HG03575 (cell line): ENCODE measurements around the gene ITPK1.

Source experiments
- ATAC-seq: cut with Tn5 transposase; IDR thresholded peaks from one replicate; pipeline ENCODE4 v1.9.1; 2021; ENCODE audit not compliant: unreplicated experiment, insufficient number of reproducible peaks, low FRiP score; ENCODE audit errors: extremely low read depth

The ITPK1 gene

DNA sequence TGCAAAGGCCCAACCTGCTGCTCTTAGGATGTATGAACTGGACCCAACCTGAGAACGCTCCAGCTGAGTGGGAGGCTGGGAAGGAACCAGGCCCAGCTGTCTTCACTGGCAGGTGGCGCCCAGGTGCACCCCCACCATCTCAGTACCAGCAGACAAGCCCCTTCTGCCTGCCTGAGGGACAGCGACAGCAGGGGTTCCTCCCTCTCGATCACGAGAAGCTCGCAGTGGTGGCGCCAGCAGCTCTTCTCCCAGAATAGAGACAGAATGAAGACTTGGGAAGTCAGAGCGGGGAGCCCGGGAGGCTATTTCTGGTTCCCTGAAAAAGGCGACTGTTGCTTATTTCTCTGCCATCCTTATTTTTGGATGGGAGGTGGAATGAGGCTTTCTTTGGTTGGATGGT lies 146.3 kb downstream of the ITPK1 start:
- no peak for ATAC-seq

DNA sequence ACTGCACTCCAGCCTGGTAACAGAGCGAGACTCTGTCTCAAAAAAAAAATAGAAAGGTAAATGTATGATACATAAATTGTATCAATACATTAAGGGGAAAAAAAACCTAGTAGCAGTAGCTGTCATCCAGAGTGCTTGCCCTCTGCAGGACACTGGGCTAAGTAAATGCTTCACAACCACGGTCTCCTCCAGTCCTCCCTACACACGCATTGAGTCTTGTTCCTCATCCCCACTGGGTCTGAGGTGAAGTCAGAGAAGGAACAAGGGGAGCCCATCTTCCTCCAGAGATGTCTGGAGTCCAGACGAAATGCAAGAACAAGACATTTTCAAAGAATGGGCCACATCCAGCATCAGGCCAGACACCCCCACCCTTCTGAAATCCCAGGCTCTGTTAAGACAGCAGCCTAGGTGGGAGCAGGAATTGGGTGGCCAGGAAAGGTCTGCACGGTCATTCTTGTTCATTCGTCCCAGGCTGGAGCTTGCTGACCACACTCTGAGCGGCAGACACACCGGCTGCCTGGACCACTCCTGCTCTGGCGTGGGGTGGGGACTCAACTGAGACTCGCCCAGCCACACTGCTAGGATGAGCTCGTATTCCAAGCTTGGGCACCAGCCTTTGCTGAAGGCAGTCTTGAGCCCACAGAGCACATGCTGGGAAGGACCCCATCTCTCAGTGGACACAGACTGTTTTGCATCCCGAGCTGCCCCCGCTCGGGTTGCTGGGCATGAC lies 147.3 kb downstream of the ITPK1 start:
- no peak for ATAC-seq

DNA sequence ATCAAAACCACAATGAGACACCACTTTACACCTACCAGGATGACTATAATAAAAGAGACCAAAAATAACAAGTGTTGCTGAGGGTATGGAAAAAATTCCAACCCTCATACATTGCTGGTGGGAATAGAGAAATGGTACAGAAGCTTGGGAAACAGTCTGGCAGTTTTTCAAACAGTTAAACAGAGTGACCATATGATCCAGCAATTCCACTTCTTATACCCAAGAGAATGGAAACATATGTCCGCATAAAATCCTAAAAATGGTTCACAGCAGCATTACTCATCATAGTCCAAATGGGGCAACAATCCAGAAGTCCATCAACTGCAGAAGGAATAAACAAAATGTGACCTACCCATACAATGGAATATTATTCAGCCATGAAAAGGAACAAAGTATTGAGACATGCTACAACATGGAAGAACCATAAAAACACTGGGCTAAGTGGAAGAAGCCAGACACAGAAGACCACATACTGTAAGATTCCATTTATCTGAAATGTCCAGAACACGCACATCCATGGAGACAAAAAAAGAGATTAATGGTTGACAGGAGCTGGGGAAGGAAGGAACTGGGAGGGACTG lies 148.3 kb downstream of the ITPK1 start:
- no peak for ATAC-seq

DNA sequence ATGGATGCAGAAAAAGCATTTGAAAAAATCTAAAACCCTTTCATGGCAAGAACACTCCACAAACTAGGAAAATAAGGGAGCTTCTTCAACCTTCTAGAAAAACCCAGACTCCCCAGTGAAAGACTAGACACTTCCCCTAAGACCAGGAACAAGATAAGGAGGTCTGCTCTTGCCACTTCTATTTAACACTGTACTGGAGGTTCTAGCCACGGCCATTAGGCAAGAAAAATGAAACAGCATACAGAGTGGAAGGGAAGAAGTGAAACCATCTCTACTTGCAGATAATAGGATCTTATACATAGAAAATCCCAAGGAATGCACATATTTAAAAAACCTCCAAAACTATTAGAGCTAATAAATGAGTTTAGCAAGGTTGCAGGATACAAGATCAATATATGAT lies 150.4 kb downstream of the ITPK1 start:
- ATAC-seq, result no peak

DNA sequence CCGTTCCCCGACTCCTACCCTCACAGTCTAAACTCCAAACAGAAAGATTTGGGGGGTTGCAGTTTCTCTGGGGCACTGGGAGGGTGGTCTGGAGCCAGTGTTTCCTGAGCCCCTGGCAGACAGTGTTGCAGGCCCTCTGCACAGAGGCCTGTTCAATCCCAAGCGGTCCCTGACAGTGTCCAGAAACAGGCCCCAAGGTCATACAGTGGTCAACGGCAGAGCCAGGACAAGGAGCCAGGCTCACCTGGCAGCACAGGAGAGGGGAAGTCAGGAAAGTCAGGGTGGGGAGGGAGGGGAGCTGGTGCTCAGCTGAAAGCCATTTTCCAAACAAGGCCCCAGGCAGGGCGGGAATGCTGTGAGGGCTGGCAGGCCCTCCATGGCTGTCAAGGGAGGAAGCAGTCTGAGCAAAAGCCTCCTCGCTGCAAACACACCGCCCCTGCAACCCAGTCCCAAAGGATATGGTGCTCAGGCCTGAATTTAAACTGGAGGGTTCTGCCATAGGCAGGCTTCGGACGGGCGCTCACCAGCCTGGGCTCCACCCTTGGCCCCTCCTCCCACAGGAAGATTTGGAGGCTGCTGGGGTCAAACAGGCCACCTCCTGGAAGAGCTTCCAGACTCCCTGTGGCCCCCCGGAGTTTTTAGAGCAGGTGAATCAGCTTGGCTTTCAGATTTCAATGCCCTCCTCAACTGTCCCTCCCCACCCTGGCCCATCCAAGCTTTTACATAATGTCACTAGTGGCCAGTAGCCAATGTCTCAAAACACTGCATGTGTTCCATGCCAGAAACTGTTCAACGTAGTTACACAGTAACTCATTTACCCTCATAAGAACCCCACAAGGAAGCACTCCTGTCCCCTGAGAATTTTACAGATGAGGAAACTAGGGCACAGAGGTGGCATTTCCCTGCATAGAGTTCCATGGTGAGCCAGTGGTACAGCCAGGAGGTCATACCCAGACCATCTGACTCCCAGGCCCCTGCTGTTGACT lies 151.3 kb downstream of the ITPK1 start:
- ATAC-seq, result no peak

DNA sequence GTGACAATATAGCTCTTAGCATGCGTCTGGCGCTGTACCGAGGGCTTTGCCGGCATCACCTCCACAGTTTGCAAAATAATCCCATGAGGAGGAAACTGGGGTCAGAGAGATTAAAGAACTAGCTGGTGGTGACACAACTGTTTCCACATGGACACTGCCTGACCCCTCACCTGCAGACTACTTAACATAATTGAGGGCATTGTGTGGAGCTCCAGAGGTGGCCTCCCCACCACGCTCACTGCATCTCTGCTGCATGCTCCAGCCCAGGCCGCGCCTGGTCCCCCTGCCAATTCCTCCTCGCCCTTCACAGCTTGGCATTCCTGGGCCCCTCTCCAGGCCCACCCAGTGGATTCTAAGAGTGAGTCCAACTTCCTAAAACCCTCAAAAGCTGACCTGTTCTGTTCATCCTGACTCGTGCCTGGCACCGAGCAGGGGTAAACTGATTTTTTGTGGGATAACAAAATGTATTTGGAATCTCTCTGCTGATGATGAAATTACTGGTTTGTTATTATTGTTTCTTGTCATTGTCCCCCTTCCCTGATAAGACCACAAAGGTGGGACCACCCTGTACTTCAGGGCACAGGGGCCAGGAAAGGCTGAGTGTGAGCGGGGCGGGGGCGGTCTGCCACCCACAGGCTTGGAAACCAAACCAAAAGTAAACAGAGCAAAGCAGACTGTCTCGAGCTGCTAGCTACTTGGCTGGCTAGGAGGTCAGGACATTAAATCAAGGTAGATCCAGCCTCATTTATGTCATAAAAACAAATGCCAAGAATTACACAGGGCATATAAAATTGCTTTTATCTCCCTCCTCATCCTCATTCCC lies 152.2 kb downstream of the ITPK1 start:
- ATAC-seq, result no peak

DNA sequence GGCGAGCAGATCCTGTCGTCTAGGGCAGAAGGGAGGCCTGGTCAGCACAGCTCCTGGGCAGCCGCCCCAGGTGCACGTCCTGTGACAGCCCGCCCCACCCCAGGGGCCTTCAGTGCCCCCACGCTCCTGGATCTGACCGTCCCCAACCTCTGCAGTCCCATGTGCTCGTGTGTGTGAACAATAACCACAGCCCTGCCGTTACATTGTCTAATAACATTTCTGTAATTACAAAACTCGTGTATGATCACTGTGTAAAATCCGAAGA lies 153.0 kb downstream of the ITPK1 start:
- ATAC-seq, result no peak

DNA sequence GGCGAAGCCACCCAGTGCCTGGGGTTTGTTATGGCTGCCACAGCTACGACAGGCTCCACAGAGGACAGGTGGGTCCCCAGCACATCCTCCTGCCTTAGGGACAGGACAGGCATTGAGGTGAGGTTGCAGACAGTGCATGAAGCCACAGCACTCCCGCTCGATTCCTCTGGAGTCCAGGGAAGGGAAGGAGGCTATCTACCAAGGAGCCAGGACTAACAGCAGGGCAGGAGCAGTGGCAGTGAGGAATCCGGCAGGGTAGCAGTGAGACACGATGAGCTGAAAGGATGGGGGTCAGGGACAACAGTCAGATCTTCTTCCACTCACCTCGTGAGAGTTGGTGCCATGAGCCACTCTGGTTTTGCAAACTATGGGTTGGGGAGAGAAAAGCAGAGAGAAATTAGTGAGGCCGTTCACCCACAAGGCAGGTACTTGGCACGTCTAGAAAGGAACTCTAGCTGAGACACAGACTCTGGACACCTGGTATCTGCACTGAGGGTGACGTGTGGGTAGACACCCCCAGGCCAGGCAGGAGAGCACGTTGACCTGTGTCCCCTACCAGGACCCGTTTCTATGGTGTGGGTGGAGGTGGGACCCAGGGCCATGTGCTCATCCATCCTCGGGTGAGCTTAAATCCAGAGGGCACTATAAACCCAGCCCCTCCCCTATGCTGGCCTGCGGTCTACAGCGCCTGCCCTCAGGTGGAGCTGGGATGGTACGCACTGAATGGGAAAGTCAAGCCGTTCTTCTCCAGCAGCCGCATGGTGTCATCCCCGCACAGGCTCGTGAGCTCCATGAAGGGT lies 153.5 kb downstream of the ITPK1 start:
- no peak for ATAC-seq

DNA sequence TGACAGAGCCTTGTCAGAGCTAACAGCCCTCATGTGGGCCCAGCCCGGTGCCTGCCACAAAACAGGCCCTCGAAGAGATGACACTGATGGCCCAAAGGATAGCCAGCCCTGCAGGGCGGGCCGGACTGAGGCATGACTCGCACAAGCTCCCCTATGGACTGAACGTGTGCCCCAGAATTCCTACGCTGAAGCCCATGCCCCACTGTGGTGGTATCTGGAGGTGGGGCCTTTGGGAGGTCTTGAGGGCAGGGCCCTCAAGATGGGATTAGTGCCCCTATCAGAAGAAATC lies 154.2 kb downstream of the ITPK1 start:
- no peak for ATAC-seq

DNA sequence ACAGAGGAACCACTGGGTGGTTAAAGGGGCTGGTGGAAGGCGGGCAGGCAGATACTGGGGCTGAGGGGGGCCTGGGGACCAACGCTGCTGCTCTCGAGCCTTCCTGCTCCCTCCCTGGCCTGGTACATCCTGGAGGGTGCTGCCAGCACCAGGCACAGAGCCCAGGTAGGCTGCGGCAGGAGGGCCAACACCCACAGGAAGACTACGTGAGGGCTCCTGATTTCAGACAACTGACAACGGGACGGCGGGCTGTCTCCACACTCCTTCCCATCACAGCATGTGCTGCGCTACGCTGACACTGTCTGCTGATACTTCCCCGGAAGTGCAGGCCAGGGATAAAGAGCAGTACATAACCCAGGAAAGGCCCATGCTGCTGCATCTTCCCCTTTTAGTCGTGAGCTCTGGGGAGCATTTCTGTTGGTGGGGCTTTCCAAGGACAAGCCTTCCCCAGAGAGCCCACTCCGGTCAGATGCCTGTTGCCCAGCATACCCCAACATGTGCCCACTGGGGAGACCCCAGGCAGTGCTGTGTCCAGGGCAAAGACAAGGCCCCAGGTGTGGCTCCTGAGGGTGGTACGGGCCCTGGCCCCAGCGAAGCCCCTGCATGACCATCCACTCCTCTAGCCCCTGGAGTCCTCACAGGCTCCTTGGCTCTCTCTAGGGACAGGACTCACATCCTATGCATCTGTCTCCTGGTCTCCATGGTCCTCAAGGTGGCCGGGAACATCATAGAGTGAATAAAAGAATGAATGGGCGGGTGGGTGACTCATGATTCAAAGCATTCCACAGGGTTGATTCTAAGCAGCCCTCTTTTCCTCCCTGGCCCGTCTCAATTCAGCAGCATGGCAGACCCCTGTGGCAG lies 154.8 kb downstream of the ITPK1 start:
- ATAC-seq, result no peak

DNA sequence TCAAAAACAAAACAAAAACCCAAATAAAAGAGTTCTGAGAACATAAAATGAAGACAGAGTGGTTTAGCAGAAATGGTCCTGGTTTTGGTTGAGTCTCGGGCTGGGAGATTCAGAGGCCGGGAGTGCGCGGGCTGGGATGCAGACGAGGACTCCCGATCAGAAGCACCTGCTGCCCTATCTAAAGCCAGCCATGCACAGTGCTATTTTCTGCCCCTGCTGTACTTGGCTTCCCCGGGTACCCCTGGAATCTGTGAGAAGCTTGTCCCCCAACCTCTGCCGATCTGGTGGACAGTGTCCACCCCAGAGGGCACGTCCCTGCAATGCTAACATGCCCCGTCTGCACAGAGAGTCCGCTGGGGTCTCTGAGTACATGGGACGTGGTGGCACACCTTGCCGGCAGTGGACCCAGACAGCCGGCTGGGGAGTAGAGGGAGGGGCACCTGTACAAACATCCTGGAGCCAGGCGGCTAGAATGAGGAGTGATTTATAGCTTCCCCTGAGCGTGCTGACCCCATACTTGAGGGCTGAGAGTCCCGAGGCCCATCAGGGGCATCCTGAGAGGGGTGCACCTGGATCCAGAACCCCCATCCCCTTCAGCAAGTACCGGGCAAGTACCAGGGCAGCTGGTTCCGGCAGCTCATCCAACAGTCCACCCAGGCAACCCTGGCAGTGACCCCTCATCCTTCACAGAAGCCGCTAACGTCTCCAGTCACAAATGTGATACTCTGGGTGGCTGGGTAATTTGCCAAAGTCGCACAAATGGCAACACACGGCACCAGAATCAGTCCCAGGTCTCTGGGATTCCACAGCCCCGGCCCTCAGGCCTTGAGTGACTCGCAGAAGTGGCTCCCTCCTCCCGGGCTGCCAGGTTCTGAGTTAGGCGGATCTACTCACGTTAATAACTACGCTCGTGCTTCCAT lies 155.7 kb downstream of the ITPK1 start:
- no peak for ATAC-seq

DNA sequence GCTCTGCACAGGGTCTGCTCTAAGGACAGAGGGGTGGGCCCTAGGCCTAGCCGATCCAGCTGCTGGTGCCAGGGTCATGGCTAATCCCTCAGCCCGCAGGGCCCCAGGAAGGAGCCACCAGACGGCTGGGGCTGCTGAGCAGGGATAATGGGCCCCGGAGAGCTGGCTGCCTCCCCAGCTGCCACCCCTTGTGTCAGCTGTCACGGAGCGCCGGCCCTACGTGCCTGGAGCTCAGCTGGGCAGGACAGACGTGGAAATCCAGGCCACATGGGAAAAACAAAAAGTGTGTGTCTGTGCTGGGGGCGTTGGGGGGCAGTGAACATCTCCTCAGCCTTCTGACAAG lies 156.6 kb downstream of the ITPK1 start:
- no peak for ATAC-seq

DNA sequence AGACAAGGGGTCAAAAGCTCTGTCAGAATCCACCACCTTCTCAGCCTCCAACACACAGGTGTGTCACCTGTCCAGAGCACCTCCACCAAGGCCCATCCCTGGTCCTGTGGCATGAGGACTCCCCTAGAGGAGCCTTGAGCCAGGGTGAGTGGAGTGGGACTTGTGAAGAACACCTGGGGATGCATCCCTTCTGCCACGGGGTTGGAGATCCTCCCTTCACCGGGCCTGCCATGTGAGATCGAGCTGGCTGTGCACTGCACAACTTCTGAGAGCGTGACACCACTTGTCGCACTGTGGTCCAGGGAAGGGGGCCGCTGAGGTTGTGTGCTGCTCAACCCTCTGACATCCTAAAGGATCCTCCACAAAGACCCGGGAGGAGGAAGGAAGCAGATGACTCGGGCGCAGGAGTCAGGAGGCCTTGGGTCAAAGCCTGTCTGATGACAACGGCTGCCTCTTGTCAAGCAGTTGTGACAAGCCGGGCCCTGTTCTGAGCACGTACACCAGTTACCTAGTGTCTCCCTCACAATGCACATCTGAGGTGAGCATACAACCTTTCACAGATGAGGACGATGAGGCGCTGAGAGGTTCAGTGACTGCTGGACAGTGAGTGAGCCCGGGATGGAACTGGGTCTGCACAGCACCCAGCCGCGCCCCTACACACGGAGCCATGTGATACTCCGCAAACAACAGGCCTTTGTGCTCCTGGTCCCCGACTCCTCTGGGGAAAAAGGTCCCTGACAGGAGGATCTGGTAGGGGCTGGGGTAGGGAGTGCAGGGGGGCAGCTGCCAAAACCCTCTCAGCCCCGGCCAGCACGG lies 157.1 kb downstream of the ITPK1 start:
- ATAC-seq, result no peak

DNA sequence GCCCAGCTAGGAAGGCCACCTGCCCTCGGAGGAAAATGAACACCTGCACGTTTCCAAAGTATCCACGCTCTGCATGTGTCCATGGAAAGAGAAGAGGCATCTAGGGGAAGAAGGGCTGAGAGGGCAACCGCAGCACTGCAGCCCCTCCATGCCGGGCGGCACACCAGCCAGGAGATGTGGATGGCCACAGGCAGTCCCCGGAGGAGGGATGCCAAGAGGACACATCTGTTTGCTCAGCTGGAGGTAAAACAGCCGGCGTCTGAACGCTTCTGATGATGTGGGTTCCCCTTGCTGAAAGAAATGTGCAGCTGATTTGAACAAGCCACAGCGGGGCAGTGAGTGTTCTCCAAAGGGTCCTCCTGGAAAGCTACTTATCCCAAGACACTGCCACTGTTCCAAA lies 158.8 kb downstream of the ITPK1 start:
- no peak for ATAC-seq

DNA sequence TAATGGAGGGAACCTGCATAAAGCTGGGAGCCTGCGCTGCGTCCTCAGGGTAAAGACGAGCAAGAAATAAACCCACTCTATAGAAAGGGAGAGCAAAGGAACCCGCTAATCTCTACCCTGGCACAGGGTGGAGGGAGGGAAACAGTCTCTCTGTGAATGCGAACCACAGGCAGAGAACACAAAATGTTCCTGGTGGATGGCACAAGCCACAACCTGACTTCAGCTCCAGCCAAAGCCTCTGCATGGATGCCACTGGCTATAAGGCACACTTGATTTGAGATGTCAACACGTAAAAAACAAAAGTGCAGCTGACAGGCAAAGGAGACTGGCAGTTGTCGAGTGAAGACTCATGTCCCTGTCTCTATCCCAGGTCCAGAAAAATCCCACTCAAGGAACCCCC lies 160.3 kb downstream of the ITPK1 start:
- no peak for ATAC-seq

DNA sequence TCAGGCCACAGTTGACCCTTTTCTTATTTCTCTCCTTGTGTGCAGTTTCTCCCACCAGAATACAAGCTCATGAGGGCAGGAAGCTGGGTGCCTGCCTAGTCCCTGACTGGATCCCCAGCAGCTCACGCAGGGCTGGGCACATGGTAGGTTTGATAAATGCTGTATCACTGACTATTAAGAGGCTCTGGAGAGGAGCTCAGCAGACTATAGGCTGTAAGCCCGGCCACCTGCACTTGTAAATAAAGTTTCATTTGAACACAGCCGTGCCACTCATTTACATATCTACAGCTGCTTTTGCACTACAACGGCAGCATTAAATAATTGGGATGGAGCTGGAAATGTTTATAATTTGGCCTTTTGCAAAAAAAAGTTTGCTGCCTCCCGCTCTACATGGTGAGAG lies 160.8 kb downstream of the ITPK1 start:
- ATAC-seq, result no peak
